AG04450 (cell line): ENCODE data around the gene ZCCHC4. TPM values are rescaled to one million over a fixed set of nuclear protein-coding genes. Genes with fewer than 3 reads are reported as not detected.

Experiments
- CTCF ChIA-PET: fragments of 300-600, 350-600 bp; formaldehyde crosslinking; extraction: SDS; loops from one replicate; lab custom pipeline; 2022; ENCODE audit warnings: antibody characterized with exemption, inconsistent platforms; lab: Charles Lee
- POLR2A ChIA-PET: fragments of 350-600 bp; formaldehyde crosslinking; extraction: SDS; loops from one replicate; lab custom pipeline; 2021; ENCODE audit warnings: antibody characterized with exemption, inconsistent platforms; lab: Yijun Ruan, JAX
- DNase-seq: peaks from one replicate; pipeline ENCODE4 v3.0.0-alpha.2; 2011; ENCODE audit warnings: low read depth, low spot score
- H3K27ac ChIP-seq: one replicate; pipeline ENCODE4 v1.5.1; 2012; ENCODE audit warnings: low read depth, low read length, control low read depth
- H3K27me3 ChIP-seq: one replicate; pipeline ENCODE4 v1.6.0; 2012; ENCODE audit warnings: low read length; ENCODE audit not compliant: control insufficient read depth, insufficient read depth
- H3K4me3 ChIP-seq: 2 replicates; pipeline ENCODE4 v1.5.1; 2011; ENCODE audit warnings: mild to moderate bottlenecking, low read depth, low read length, control low read depth
- H3K9me3 ChIP-seq: 2 replicates; pipeline ENCODE4 v1.5.1; 2012; ENCODE audit warnings: low read length; ENCODE audit not compliant: control insufficient read depth, insufficient read depth
- CTCF ChIP-seq: IDR thresholded peaks from 2 replicates; pipeline ENCODE4 v1.5.1; 2011; ENCODE audit warnings: low read depth, low read length, control low read depth, inconsistent platforms
- polyA plus RNA-seq: library from polyadenylated mRNA; depleted of rRNA; stranded (reverse); fragments of >200 nt; gene quantifications from 2 replicates; pipeline ENCODE4 v1.2.3, GENCODE V29; 2011

Gene ZCCHC4
- polyA plus RNA-seq, 1 experiment, result 13.1 TPM

GRCh38 chr4:25330335-25330734 lies 17.8 kb downstream of the ZCCHC4 start:
- no peak overlapping the region for H3K27ac ChIP-seq
- no peaks in the 10 kb centered on the region for H3K27me3 ChIP-seq
- CTCF ChIA-PET, result interaction anchor here (1.4 to 7.5 kb wide), 2 partner anchors 18 to 35 kb away, joined by 3 to 71 read pairs; partner anchors contain the start of gene ZCCHC4
- no peak for DNase-seq
- H3K4me3 ChIP-seq, result no peak overlapping the region
- TF ChIP-seq CTCF, result no peak
- POLR2A ChIA-PET, result no interaction called here
- H3K9me3 ChIP-seq, result no peaks in the 10 kb centered on the region

- POLR2A ChIA-PET, result no interaction called here
Observed at GRCh38 chr4:25330905-25331808, 18.6 kb downstream of the ZCCHC4 start.

GRCh38 chr4:25343671-25344070 lies 31.1 kb downstream of the ZCCHC4 start:
- POLR2A ChIA-PET, result no interaction called here
- H3K9me3 ChIP-seq, result no peaks in the 10 kb centered on the region
- CTCF ChIA-PET, result interaction anchor here (1.0 kb wide), 1 partner anchor 31 kb away, joined by 5 read pairs; the partner anchor contains the start of gene ZCCHC4
- H3K27ac ChIP-seq, result no peak overlapping the region
- H3K27me3 ChIP-seq, result no peaks in the 10 kb centered on the region
- TF ChIP-seq CTCF, result no peak
- no peak overlapping the region for H3K4me3 ChIP-seq
- no peak for DNase-seq

More at GRCh38 chr4:25330905-25331808, 18.6 kb downstream of the ZCCHC4 start:
- Histone ChIP-seq H3K4me3 (0 out of 2 replicates have a peak overlapping the region, but pooled peaks have one; percentile 7), H3K27me3 (no peaks in the 10 kb centered on the region), H3K27ac (no peak overlapping the region), H3K9me3 (no peaks in the 10 kb centered on the region)
- TF ChIP-seq CTCF, result no peak
- CTCF ChIA-PET, result interaction anchor here (0.6 to 7.5 kb wide), 8 partner anchors 12 to 409 kb away, joined by 3 to 71 read pairs (median 3); partner anchors contain the start of gene ZCCHC4
- no peak for DNase-seq

GRCh38 chr4:25345744-25346143 lies 33.2 kb downstream of the ZCCHC4 start:
- ChIA-PET POLR2A (no interaction called here), CTCF (interaction anchor here (0.6 to 3.2 kb wide), 2 partner anchors 33 to 110 kb away, joined by 3 to 23 read pairs; partner anchors contain the start of gene ZCCHC4)
- no peak for DNase-seq
- no peak overlapping the region for H3K27ac ChIP-seq
- H3K27me3 ChIP-seq, result no peaks in the 10 kb centered on the region
- no peak for TF ChIP-seq CTCF
- H3K4me3 ChIP-seq, result no peak overlapping the region
- no peaks in the 10 kb centered on the region for H3K9me3 ChIP-seq

GRCh38 chr4:25346913-25347312 lies 34.3 kb downstream of the ZCCHC4 start:
- H3K27me3 ChIP-seq, result no peaks in the 10 kb centered on the region

More at GRCh38 chr4:25346913-25347312, 34.3 kb downstream of the ZCCHC4 start:
- H3K9me3 ChIP-seq, result no peaks in the 10 kb centered on the region
- ChIA-PET POLR2A (no interaction called here), CTCF (interaction anchor here (0.6 to 3.2 kb wide), 2 partner anchors 35 to 238 kb away, joined by 4 to 23 read pairs; partner anchors contain the start of gene ZCCHC4)
- no peak overlapping the region for H3K27ac ChIP-seq
- H3K4me3 ChIP-seq, result no peak overlapping the region
- no peak for DNase-seq
- TF ChIP-seq CTCF, result no peak
